GM18861 (cell line): ENCODE measurements around the gene EXOC2.

Source experiments
- ATAC-seq: cut with Tn5 transposase; IDR thresholded peaks from one replicate; pipeline ENCODE4 v1.9.1; 2021; ENCODE audit not compliant: unreplicated experiment

Gene EXOC2

GRCh38 chr6:473768-474452 is 219.0 kb downstream of the EXOC2 start:
- no peak for ATAC-seq

DNA sequence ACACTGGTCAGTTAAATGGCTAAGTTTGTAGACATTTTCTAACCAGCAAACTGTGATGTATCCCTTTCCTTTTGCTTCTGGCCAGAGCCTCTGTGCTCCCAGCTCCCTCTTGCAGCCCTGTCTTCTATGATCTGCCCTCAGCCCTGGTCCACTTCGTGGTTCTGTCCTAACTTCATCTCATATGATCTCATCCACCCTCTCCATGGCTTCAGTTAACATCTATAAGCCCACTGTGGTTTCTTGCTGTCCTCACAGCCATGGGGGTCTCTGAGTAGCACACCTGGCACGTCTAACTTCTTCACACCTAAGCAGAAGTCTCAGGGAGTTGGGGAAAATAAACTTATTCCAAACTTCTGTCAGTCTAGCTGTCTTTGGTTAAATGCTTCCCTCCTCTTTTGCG is 219.6 kb downstream of the EXOC2 start:
- ATAC-seq, result no peak

DNA sequence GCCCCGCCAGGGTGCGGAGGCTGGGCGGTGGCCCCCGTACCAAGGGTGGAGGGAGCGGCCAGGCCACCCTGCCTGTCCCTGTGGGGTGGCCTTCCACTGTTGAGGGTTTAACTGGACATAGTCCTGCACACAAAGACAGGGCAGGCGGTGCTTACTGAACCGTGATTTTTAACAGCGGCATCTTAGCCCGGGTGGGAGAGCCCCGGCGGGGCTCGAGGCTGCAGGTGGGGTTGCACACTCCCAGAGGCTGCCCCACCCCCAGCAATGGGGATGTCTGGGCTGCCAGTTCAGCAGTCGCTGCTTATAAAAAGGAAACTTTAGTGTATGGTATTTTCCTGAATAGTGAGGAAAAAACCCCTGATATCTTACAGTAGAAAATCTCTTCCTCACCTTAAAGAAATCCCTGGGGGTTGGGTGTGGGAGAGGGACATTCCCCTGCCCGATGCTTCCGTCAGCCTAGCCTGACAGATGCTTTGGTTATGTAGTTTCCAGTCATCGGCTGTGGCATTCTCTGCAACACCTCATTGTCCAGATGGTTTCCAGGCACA is 222.0 kb downstream of the EXOC2 start:
- ATAC-seq, result peak; percentile 44

DNA sequence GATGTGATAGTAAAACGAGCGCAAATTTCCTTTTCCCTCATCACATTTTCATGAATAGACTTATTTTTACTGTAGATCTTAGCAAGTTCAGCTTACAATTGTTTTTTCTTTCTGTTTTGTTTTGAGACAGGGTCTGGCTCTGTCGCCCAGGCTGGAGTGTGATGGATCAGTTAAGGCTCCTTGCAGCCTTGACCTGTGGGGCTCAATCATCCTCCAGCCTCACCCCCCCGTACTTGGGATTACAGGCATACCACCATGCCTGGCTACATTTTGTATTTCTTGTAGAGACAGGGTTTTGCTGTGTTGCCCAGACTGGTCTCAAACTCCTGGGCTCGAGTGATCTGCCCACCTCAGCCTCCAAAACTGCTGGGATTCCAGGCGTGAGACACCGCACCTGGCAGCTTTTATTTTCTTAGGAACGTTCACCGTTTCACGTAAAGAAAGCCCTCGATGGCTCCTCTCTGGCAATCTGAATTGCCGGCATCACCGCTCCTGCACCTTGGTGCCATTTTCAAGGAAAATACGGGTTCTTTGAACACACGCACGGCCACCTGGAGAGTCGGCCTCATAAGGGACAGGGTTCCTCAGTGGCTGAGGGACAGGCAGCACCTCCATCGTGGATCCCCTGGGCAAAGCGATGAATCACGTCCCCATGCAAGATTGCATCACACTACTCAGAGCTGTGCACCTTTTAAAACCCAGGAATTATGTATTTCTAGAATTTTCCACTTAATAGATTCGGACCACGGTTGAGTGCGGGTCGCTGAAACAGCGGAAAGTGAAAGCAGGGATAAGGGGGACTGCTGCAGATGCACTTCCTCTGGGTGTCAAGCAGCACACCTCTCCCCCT is 222.7 kb downstream of the EXOC2 start:
- no peak for ATAC-seq

DNA sequence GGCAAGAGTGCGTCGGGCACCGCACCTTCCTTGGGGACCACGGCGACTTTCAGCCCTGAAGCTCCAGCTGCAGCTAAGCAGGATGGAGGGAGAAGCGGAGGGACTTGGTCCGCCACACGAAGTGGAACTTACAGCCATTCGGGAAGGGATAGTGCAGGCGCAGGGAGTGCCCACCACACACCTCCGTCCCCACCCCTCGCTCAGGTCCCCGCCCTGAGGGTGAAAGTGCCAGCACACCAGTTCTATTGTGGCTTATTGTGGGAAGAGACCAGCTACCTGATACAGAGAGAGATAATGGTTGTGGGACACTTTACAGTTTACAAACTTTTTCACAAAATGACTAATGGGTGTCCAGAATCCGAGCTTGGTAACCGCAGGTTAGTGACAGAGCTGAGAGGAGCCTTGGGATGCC is 225.3 kb downstream of the EXOC2 start:
- no peak for ATAC-seq

DNA sequence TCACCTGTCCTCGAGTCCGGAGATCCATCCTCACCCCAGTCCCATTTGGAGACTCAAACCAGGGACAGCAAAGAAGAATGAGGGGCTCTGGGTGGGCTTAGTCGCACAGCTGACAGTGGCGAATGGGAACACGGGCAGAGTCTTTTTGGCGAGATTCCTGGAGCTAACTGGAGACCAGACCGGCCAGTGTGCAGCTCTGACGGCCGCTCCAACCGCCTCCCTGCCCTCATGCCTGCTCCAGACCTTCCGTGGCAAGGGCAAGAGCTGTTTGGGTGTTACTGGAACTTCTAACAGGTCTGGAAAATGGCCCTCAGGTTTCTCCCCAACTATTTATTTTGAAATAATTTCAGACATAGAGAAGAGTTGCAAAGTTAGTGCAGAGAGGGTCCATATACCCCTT is 225.8 kb downstream of the EXOC2 start:
- no peak for ATAC-seq

DNA sequence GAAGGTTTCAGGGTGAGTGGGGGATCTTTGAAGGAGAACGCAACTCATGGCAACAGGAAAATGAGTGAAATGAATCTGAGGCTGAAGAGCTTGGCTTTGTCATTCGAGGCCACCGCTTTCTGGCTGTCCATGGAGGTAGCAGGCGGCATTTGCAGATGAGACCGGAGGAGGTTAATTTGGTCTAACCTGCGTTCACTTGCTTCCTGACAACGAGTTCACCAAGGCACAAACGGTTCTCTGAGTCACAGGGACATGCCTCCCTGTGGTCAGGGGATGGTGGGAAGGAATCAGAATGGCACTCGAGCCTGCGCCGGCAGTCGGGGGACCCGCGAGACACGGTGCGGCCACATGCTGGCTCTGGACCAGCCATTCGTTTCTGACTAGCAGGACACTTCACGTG is 226.4 kb downstream of the EXOC2 start:
- no peak for ATAC-seq

DNA sequence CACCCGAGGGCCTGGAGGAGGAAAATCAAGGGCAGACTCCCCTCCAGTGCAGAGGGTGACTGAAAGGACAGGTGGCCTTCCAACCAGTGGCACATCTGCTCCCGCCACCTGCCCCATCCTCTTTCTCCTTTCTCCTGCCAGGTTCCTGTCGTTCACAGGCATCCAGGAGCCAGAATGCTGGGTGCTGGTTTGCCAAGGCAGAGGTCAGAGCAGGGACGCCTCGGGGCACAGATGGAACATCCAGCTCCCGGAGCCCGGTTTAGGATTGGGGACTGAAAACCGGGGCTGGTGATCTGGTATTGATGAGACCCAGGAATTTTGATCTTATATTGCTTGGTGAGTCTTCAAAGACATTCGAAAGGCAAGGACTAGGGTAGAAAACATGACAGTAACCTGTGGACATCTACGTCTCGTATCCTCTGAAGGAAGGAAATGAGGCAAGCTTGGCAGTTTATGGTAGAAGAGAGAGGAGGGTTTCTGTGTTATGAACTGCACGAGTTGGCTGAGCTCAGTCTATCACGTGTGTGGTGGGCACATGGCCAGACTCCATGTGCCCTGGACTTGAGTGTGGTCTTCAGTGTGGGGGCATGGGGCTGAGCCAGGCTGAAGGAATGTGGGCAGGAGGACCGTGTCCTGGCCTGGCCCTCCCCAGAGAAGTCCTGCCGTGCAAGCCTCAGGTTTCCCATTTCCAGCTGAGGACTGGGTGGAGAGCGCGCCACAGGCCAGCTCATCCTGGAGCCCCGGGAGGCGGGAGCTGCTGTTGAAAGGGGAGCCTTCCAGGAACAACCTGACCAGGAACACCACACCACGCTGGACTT is 227.2 kb downstream of the EXOC2 start:
- ATAC-seq, result no peak

DNA sequence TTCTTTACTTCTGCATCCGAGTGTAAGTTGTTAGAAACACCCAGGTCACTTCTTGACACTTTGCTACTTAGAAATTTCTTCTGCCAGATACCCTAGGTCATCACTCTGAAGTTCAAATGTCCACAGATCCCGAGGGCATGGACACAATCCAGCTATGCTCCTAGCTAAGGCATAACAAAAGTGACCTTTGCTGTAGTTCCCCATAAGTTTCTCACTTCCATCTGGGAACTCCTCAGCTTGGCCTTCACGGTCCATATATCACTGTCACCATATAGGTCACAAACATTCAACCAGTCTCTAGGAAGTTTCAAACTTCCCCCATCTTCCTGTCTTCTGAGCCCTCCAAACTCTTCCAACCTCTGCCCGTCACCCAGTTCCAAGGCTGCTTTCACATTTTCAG is 236.1 kb downstream of the EXOC2 start:
- ATAC-seq, result no peak

- ATAC-seq, result no peak
Measured at GRCh38 chr6:456358-456867, 236.5 kb downstream of the EXOC2 start.

DNA sequence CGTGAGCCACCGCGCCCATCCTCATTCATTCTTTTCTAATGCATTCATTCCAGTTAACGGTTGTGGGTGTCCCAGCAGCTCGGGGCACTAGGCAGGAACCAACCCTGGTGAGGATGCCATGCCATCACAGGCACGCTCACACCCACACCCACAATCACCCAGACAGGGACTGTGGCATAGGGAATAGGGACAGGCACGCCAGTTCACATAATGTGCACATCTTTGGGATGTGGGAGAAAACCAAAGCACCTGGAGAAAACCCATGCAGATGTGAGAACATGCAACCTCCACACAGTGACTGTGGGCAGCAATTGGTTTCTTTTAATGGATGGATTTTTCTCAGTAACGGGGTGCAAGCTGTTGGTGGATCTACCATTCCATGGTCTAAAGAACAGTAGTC is 237.1 kb downstream of the EXOC2 start:
- no peak for ATAC-seq

- ATAC-seq, result no peak
Measured at GRCh38 chr6:455006-455585, 237.8 kb downstream of the EXOC2 start.

GRCh38 chr6:454148-454991 is 238.6 kb downstream of the EXOC2 start:
- no peak for ATAC-seq

DNA sequence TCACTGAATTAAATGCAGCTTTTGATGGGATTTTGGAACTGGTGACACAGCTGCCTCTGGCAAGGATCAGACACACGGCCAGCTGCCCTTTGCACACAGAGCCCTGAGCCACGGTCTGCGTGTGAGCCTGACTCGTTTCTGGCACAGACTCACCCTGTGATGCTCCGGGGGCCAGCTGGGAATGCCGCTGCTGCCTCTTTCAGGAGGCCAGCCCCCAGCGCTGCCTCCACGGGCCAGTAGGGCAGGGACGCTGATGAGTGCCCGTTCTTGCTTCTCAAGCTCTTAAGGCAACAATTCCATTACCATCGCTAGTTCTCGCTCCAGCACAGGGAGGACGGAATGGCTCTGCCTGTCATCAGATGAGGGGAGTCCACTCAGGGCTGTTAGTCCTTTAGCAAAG is 239.8 kb downstream of the EXOC2 start:
- no peak for ATAC-seq

GRCh38 chr6:452301-453067 is 240.5 kb downstream of the EXOC2 start:
- ATAC-seq, result no peak

DNA sequence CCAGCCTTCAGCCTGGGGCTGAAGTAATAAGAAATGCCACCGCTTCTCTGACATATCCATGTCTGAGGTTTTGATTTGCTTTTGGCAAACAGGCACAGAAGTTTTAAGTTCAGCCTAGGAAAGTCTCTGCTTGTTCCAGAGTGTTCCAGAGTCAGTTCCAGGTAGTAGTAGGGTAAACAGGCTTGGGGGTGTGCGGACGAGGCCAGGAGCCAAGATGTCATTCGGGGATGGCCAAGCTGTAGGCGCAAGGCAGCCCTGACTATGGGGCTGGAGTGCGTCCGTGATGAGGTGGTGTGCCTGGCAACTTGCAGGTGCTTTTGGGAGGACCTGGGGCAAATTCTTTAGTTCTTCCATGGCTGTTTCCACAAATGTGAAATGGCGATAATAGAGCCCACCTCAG is 241.1 kb downstream of the EXOC2 start:
- ATAC-seq, result no peak

DNA sequence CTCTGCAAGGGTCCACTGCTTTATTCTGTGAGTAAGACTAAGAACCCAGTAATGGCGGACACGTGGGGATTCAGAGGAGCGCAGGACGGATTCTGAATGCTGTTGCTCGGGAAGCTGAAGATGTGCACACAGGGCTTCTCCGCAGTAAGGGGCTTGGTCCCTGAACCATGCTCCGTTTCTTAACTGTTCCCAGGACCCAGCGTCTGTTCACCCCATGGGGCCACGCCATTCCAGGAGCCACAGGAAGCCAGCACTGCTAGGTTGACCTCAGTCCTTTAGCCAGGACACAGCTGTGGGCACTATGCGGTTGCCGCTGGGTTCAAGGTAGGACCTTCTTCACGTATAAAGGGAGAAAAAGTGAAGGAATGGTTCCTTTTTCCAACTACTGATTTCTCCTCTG is 241.6 kb downstream of the EXOC2 start:
- no peak for ATAC-seq

DNA sequence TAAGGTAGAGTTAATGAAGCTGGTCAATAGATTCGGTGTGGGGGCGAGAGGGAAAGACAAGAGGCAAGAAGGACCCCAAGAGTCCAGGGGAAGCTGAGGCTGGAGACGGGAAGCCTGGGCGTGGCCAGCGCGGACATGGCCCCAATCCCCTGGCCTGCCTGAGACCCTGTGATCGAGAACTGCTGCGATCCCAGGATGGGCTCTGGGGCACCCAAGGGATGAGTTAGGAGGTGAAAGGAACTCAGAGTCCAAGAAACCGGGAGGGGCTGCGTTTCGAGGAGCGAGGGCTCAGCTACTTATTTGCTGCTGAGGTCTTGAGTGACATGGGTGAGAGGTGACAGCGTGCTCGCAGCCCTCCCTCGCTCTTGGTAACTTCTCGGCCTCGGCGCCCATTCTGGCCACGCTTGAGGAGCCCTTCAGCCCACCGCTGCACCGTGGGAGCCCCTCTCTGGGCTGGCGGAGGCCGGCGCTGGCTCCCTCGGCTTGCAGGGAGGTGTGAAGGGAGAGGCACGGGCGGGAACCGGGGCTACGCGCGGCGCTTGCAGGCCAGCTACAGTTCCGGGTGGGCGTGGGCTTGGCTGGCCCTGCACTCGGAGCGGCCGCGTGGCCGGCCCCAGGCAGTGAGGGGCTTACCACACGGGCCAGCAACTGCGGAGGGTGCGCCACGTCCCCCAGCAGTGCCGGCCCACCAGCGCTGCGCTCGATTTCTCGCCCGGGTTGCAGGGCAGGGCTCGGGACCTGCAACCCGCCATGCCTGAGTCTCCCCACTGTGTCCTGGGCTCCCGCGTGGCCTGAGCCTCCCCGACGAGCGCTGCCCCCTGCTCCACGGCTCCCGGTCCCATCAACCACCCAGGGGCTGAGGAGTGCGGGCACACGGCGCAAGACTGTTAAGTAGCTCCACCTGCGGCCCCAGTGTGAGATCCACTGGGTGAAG is 243.2 kb downstream of the EXOC2 start:
- no peak for ATAC-seq
